Upper lobe of left lung (tissue), 4 donors: ENCODE data around the gene ANKRD44.

Source experiments
- POLR2A ChIP-seq, 4 donors: fragments of 450-650 bp; IDR thresholded peaks; one replicate each; pipeline ENCODE4 v1.5.1; 2016 to 2017; ENCODE audit warnings: antibody characterized with exemption in 4 of 4, mild to moderate bottlenecking in 2 of 4
- POLR2AphosphoS5 ChIP-seq, 2 donors: sonication (generic); formaldehyde crosslinking; IDR thresholded peaks; one replicate each; pipeline ENCODE4 v1.5.1; 2017; ENCODE audit warnings: antibody characterized with exemption in 2 of 2
- TF ChIP-seq, protein P1 (sequence below), 6 experiments: fragments of 450-650 bp in 4 of 6; fragments of 200-600 bp in 2 of 6; sonication (generic) in 2 of 6; IDR thresholded peaks; one replicate each; pipeline ENCODE4 v1.5.1; 2016 to 2019; ENCODE audit warnings: antibody characterized with exemption in 6 of 6

DNA sequence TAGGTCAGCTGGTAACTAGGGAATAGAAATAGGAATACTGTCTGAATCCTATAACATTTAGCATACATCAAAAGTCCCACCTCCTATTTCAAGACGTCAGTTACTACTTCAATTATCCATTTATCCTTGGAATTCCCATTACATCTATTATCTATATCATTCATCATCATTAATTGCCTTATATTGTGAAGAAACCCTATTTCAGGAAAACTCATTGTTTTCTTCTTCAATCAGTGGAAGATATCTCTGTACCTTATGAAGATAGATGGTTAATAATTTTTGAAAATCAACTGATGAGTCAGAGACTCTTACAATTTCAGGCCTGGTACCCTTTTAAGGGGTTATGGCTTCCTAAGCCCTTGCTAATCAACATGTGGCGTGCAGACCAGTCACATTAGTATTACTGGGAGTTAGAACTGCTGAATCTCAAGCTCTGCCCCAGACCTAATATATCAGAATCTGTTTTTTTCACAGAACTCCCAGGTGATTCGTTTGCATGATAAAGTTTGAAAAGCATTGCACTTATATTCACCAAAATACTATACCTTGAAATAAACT, 314.7 kb downstream of the ANKRD44 start:
- TF ChIP-seq, protein P1, sequence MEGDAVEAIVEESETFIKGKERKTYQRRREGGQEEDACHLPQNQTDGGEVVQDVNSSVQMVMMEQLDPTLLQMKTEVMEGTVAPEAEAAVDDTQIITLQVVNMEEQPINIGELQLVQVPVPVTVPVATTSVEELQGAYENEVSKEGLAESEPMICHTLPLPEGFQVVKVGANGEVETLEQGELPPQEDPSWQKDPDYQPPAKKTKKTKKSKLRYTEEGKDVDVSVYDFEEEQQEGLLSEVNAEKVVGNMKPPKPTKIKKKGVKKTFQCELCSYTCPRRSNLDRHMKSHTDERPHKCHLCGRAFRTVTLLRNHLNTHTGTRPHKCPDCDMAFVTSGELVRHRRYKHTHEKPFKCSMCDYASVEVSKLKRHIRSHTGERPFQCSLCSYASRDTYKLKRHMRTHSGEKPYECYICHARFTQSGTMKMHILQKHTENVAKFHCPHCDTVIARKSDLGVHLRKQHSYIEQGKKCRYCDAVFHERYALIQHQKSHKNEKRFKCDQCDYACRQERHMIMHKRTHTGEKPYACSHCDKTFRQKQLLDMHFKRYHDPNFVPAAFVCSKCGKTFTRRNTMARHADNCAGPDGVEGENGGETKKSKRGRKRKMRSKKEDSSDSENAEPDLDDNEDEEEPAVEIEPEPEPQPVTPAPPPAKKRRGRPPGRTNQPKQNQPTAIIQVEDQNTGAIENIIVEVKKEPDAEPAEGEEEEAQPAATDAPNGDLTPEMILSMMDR (IDR thresholded peaks at IDR 0.05): no peak
- TF ChIP-seq POLR2AphosphoS5 (IDR thresholded peaks at IDR 0.05): no peak
- TF ChIP-seq POLR2A (IDR thresholded peaks at IDR 0.05): no peak
